H9 (cell line): ENCODE data around the gene AGTPBP1. TPM values are rescaled to one million over a fixed set of nuclear protein-coding genes. Genes with fewer than 3 reads are reported as not detected.

Experiments
- DNase-seq: peaks from one replicate; pipeline ENCODE4 v3.0.0-alpha.2; 2017
- H2AFZ ChIP-seq: one replicate; pipeline ENCODE4 v1.6.1; 2013; ENCODE audit warnings: mild to moderate bottlenecking, low read length, control low read depth, moderate library complexity
- H2AK5ac ChIP-seq: 2 replicates; pipeline ENCODE4 v1.6.1; 2013; ENCODE audit warnings: low read length, control low read depth, mixed read lengths; ENCODE audit not compliant: insufficient read length
- H2BK120ac ChIP-seq: one replicate; pipeline ENCODE4 v1.6.1; 2013; ENCODE audit warnings: low read depth, mild to moderate bottlenecking, low read length, control low read depth, inconsistent platforms; ENCODE audit not compliant: poor library complexity, severe bottlenecking
- H2BK12ac ChIP-seq: 2 replicates; pipeline ENCODE4 v1.6.1; 2013; ENCODE audit warnings: low read length, control low read depth, mixed read lengths, low read depth; ENCODE audit not compliant: insufficient read length
- H2BK15ac ChIP-seq: 2 replicates; pipeline ENCODE4 v1.6.1; 2013; ENCODE audit warnings: low read depth, low read length, control low read depth
- H2BK20ac ChIP-seq: one replicate; pipeline ENCODE4 v1.6.1; 2013; ENCODE audit warnings: low read depth, mild to moderate bottlenecking, low read length, control low read depth, inconsistent platforms; ENCODE audit not compliant: poor library complexity, severe bottlenecking
- H2BK5ac ChIP-seq: 2 replicates; pipeline ENCODE4 v1.6.1; 2013; ENCODE audit warnings: low read length, control low read depth, mixed read lengths; ENCODE audit not compliant: insufficient read length
- H3K14ac ChIP-seq: 2 replicates; pipeline ENCODE4 v1.6.1; 2013; ENCODE audit warnings: low read length, control low read depth; ENCODE audit not compliant: insufficient read depth
- H3K18ac ChIP-seq: 2 replicates; pipeline ENCODE4 v1.6.1; 2013; ENCODE audit warnings: low read depth, mild to moderate bottlenecking, mixed read lengths, low read length, control low read depth; ENCODE audit not compliant: insufficient read length
- H3K23ac ChIP-seq: 2 replicates; pipeline ENCODE4 v1.6.1; 2013; ENCODE audit warnings: low read length, control low read depth, mixed read lengths, low read depth; ENCODE audit not compliant: insufficient read length
- H3K23me2 ChIP-seq: 2 replicates; pipeline ENCODE4 v1.6.1; 2013; ENCODE audit warnings: low read depth, mild to moderate bottlenecking, mixed read lengths, low read length, control low read depth; ENCODE audit not compliant: insufficient read length, poor library complexity, severe bottlenecking
- H3K27ac ChIP-seq: 2 replicates; pipeline ENCODE4 v1.5.1; 2013; ENCODE audit warnings: low read length, control low read depth, mixed read lengths, low read depth; ENCODE audit not compliant: insufficient read length
- H3K27me3 ChIP-seq: 2 replicates; pipeline ENCODE4 v1.6.1; 2013; ENCODE audit warnings: low read length, control low read depth, inconsistent platforms; ENCODE audit not compliant: insufficient read depth
- H3K4ac ChIP-seq: 2 replicates; pipeline ENCODE4 v1.6.1; 2013; ENCODE audit warnings: low read depth, mild to moderate bottlenecking, control low read depth, inconsistent platforms, low read length, moderate library complexity
- H3K4me1 ChIP-seq: 2 replicates; pipeline ENCODE4 v1.6.1; 2013; ENCODE audit warnings: low read length, control low read depth, inconsistent platforms; ENCODE audit not compliant: insufficient read depth
- H3K4me2 ChIP-seq: 2 replicates; pipeline ENCODE4 v1.6.1; 2013; ENCODE audit warnings: low read length, control low read depth, mixed read lengths; ENCODE audit not compliant: insufficient read length, insufficient read depth
- H3K56ac ChIP-seq: 2 replicates; pipeline ENCODE4 v1.6.1; 2013; ENCODE audit warnings: low read depth, mild to moderate bottlenecking, mixed read lengths, low read length, control low read depth; ENCODE audit not compliant: insufficient read length
- H3K79me1 ChIP-seq: 2 replicates; pipeline ENCODE4 v1.6.1; 2013; ENCODE audit warnings: low read depth, mild to moderate bottlenecking, moderate library complexity, low read length, control low read depth, inconsistent platforms; ENCODE audit not compliant: insufficient read depth, poor library complexity, severe bottlenecking
- H3K79me2 ChIP-seq: 2 replicates; pipeline ENCODE4 v1.6.1; 2013; ENCODE audit warnings: low read length, control low read depth, inconsistent platforms; ENCODE audit not compliant: insufficient read depth
- H3K9ac ChIP-seq: 2 replicates; pipeline ENCODE4 v1.6.1; 2013; ENCODE audit warnings: low read length, control low read depth, mixed read lengths; ENCODE audit not compliant: insufficient read length; ENCODE audit errors: extremely low read depth
- H3K9me3 ChIP-seq: one replicate; pipeline ENCODE4 v1.6.1; 2013; ENCODE audit warnings: low read depth, low read length, inconsistent platforms; ENCODE audit not compliant: control insufficient read depth
- H3T11ph ChIP-seq: one replicate; pipeline ENCODE4 v1.6.1; 2013; ENCODE audit warnings: mild to moderate bottlenecking, low read length, control low read depth, inconsistent platforms
- H4K20me1 ChIP-seq: one replicate; pipeline ENCODE4 v1.6.1; 2013; ENCODE audit not compliant: control insufficient read depth, insufficient read length, insufficient read depth
- H4K5ac ChIP-seq: 2 replicates; pipeline ENCODE4 v1.6.1; 2013; ENCODE audit warnings: low read depth, mild to moderate bottlenecking, mixed read lengths, low read length, control low read depth; ENCODE audit not compliant: insufficient read length
- H4K8ac ChIP-seq: replicated peaks from 2 replicates; pipeline ENCODE4 v1.6.1; 2013; ENCODE audit warnings: low read length, control low read depth, mixed read lengths, low read depth; ENCODE audit not compliant: insufficient read length
- H4K91ac ChIP-seq: 2 replicates; pipeline ENCODE4 v1.6.1; 2013; ENCODE audit warnings: low read depth, mild to moderate bottlenecking, moderate library complexity, mixed read lengths, low read length, control low read depth; ENCODE audit not compliant: insufficient read length
- H3K27ac Mint-ChIP-seq, 3 experiments: 2 replicates in 2 of 3; 3 replicates in 1 of 3; pipeline ENCODE4 v1.8.0; 2020 to 2021; ENCODE audit warnings: mixed read lengths in 3 of 3, mild to moderate bottlenecking in 1 of 3, moderate library complexity in 1 of 3
- H3K27me3 Mint-ChIP-seq: 2 replicates; pipeline ENCODE4 v1.8.0; 2021; ENCODE audit warnings: low read depth, mild to moderate bottlenecking, moderate library complexity, mixed read lengths
- H3K36me3 Mint-ChIP-seq, 3 experiments: 2 replicates in 2 of 3; 3 replicates in 1 of 3; pipeline ENCODE4 v1.8.0; 2020 to 2021; ENCODE audit warnings: low read depth in 3 of 3, mixed read lengths in 3 of 3; ENCODE audit not compliant: insufficient read depth in 1 of 3
- H3K4me1 Mint-ChIP-seq, 2 experiments: 2 replicates each; pipeline ENCODE4 v1.8.0; 2020; ENCODE audit warnings: mixed read lengths in 2 of 2
- H3K4me3 Mint-ChIP-seq, 2 experiments: 2 replicates in 1 of 2; 3 replicates in 1 of 2; pipeline ENCODE4 v1.8.0; 2020 to 2021; ENCODE audit warnings: mild to moderate bottlenecking in 2 of 2, mixed read lengths in 2 of 2, moderate library complexity in 1 of 2
- H3K9me3 Mint-ChIP-seq, 2 experiments: 2 replicates in 1 of 2; 3 replicates in 1 of 2; pipeline ENCODE4 v1.8.0; 2020; ENCODE audit warnings: mild to moderate bottlenecking in 2 of 2, mixed read lengths in 2 of 2, moderate library complexity in 1 of 2
- WGBS: extraction: QIAGEN DNeasy Blood & Tissue Kit; methylation state at CpG from one replicate; pipeline ENCODE4 v1.1.7; 2013; ENCODE audit warnings: missing lambda C conversion rate, low lambda C conversion rate, mixed read lengths; ENCODE audit not compliant: insufficient read length; ENCODE audit errors: extremely low coverage; 5-methylcytosine and 5-hydroxymethylcytosine counted together
- total RNA-seq: library from RNA; stranded (reverse); gene quantifications from 2 replicates; pipeline ENCODE4 v1.2.1, GENCODE V29; 2021
- TF ChIP-seq, protein P1 (sequence below): fragments of 200-600 bp; sonication (generic); conservative IDR thresholded peaks from 3 replicates; pipeline ENCODE4 v1.8.0; 2021; ENCODE audit warnings: antibody characterized with exemption, mild to moderate bottlenecking

AGTPBP1 gene
- total RNA-seq, 1 experiment from 2014 or later: 53.1 TPM

DNA sequence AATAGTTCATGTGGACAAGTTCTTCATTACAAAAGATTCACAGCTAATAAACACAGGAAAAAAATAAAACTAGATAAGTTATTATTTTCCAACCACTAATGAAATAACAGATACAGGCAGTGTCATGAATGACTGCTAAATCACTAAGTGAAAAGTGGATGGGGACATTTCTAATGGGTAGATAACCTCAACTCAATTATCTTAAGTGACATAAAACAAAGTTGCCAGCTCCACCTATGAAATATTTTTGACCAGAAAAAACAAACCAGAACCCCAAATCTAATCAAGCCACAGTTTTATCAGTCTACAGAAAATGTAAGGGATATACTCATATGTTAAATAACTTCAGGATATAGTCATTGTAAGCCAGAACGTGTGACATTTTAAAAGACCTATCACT, 74.4 kb downstream of the AGTPBP1 start:
- Histone ChIP-seq H3K9me3 (no peaks in the 10 kb centered on the region), H2BK120ac (no peak overlapping the region), H3K9ac (no peak overlapping the region), H2AFZ (no peak overlapping the region), H4K91ac (no peak overlapping the region), H3K14ac (no peak overlapping the region), H3K56ac (no peak overlapping the region), H3K79me1 (no peaks in the 10 kb centered on the region), H3K79me2 (no peaks in the 10 kb centered on the region), H2BK15ac (no peak overlapping the region), H4K8ac (no peak overlapping the region), H3K4ac (no peak overlapping the region), H4K5ac (no peak overlapping the region), H3K23me2 (no peaks in the 10 kb centered on the region), H3K27me3 (no peaks in the 10 kb centered on the region; the same call in 1 of the 2 replicates), H2BK12ac (no peak overlapping the region), H3K18ac (no peak overlapping the region), H3K4me1 (no peaks in the 10 kb centered on the region), H2BK20ac (no peak overlapping the region), H3K23ac (no peak overlapping the region), H4K20me1 (no peaks in the 10 kb centered on the region), H3K27ac (no peak overlapping the region), H3K4me2 (no peak overlapping the region), H3T11ph (no peak overlapping the region), H2AK5ac (no peak overlapping the region), H2BK5ac (no peak overlapping the region)
- no peak for DNase-seq
- Mint-ChIP-seq H3K27me3 (no peaks in the 10 kb centered on the region), H3K4me1 (no peaks in the 10 kb centered on the region), H3K9me3 (no peaks in the 10 kb centered on the region), H3K36me3 (peaks cover 2 to 19% (median 19%) of the 10 kb centered on the region in 3 experiments; a peak in 5 of 7 replicates), H3K4me3 (no peak overlapping the region), H3K27ac (no peak overlapping the region)
- TF ChIP-seq, protein P1, sequence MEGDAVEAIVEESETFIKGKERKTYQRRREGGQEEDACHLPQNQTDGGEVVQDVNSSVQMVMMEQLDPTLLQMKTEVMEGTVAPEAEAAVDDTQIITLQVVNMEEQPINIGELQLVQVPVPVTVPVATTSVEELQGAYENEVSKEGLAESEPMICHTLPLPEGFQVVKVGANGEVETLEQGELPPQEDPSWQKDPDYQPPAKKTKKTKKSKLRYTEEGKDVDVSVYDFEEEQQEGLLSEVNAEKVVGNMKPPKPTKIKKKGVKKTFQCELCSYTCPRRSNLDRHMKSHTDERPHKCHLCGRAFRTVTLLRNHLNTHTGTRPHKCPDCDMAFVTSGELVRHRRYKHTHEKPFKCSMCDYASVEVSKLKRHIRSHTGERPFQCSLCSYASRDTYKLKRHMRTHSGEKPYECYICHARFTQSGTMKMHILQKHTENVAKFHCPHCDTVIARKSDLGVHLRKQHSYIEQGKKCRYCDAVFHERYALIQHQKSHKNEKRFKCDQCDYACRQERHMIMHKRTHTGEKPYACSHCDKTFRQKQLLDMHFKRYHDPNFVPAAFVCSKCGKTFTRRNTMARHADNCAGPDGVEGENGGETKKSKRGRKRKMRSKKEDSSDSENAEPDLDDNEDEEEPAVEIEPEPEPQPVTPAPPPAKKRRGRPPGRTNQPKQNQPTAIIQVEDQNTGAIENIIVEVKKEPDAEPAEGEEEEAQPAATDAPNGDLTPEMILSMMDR: no peak
- WGBS: no CpG with 5 or more reads among the region's 1 CpG
